ENCODE data around the gene SMIM29. TPM values are rescaled to one million over a fixed set of nuclear protein-coding genes. Genes with fewer than 3 reads are reported as not detected.
A peak's percentile ranks its signal among the peaks of the same experiment; 100 is the strongest.

The SMIM29 gene
- total RNA-seq, 1 donor from 2014 or later = 23.2 TPM

GRCh38 chr6:34242252-34243130 lies 6.3 kb downstream of the SMIM29 start:
- DNase-seq (ENCODE audit: low spot score in 2 of 2) (peak in 1 of 2 donors; percentile 16), FAIRE-seq (no peak)

- DNase-seq (ENCODE audit: low spot score in 2 of 2) (peak in 1 of 2 donors; percentile 8), FAIRE-seq (no peak)
Measured at GRCh38 chr6:34241351-34242215, 7.2 kb downstream of the SMIM29 start.

GRCh38 chr6:34240329-34241248 lies 8.2 kb downstream of the SMIM29 start:
- peak; percentile 6 to 11 for DNase-seq (ENCODE audit: low spot score in 2 of 2)
- no peak for FAIRE-seq

DNA sequence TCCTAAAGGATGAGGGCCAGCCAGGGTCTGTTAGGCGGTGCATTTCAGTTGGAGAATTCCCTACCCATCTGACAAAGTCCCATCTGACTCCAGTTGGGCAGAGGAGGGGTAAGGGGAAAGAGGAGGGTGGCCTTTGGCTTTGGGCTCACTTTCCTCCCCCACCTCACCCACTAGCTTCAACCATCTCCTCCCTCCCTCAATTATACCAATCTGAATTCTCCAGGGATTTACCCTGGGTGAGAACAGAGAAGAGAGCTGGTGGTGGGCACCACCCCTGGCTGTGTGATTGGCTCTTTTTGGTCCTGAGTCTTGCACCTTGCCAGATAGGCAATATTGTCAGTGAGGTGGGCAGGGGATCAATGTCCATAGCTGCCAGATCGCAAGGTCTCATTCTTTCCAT lies 8.9 kb downstream of the SMIM29 start:
- DNase-seq (ENCODE audit: low spot score in 2 of 2) = peak; percentile 1 to 9
- no peak for FAIRE-seq

- no peak for FAIRE-seq
Measured at GRCh38 chr6:34239500-34239825, 9.3 kb downstream of the SMIM29 start.

GRCh38 chr6:34238585-34239499 lies 10.0 kb downstream of the SMIM29 start:
- FAIRE-seq (no peak), DNase-seq (ENCODE audit: low spot score in 2 of 2) (peak; percentile 15 to 42)

More at GRCh38 chr6:34239500-34239825, 9.3 kb downstream of the SMIM29 start:
- peak in 1 of 2 donors; percentile 5 for DNase-seq (ENCODE audit: low spot score in 2 of 2)

DNA sequence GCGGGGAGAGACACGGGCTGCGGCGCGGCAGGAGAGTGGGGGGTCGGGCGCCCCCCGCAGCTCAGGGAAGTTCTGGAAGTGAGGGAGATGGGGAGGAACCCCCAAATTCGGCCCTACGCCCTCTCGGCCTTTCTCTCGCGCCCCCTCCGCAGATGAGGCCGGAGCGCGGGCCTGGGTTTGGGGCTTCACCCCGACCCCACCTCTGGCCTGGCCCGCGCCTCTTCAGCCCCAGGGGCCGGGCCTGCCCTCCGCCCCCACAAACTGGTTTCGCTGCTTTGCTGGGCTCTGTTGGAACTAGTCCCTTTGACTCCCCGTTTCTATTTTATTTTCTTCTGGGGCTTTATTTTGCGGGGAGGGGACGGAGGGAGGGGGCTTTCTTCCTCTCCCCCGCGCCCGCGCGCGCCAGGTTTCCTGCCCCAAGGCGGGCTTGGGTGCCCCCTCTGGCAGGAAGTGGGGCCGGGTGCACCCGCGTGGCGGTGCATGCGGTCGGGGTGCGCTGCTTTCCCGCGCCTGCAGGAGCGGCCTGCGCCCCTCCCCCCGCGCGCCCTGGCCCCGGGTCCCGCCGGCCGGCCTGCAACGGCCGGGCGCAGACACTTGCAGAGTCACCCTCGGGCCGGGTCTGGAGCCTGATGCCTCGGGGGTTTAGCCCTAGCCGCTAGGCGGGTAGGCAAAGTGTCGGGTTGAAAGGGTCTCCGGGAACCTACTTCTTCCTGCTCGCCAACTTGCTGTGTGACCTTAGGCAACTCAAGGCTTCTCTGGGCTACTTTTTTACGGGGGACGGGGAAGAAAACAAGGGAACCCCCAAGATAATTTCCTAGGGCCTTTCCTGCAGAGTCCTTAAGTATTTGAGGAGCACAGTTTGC lies 10.9 kb downstream of the SMIM29 start:
- no peak for FAIRE-seq
- peak; percentile 59 to 68 for DNase-seq (ENCODE audit: low spot score in 2 of 2)

DNA sequence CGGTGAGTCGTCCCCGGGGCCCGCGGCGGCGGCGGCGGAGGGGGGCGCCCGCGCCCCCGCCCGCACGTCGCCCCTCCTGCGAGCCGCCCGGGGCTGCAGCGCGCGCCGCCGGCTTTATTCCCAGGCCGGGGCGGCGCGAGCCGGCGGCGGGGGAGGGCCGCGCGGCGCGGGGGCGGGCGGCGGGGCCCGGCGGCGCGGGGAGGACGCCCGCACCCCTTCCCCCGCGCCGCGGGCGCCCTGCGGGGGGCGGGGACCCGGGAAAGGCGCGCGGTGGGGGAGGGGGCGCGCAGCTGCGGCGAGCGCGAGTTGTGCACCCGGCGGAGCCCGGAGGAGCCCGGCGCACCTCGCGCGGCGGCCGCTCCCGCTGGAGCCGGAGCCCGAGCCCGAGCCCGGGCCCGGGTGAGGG lies 11.5 kb downstream of the SMIM29 start:
- DNase-seq (ENCODE audit: low spot score in 2 of 2) (peak in 1 of 2 donors; percentile 67), FAIRE-seq (no peak)

DNA sequence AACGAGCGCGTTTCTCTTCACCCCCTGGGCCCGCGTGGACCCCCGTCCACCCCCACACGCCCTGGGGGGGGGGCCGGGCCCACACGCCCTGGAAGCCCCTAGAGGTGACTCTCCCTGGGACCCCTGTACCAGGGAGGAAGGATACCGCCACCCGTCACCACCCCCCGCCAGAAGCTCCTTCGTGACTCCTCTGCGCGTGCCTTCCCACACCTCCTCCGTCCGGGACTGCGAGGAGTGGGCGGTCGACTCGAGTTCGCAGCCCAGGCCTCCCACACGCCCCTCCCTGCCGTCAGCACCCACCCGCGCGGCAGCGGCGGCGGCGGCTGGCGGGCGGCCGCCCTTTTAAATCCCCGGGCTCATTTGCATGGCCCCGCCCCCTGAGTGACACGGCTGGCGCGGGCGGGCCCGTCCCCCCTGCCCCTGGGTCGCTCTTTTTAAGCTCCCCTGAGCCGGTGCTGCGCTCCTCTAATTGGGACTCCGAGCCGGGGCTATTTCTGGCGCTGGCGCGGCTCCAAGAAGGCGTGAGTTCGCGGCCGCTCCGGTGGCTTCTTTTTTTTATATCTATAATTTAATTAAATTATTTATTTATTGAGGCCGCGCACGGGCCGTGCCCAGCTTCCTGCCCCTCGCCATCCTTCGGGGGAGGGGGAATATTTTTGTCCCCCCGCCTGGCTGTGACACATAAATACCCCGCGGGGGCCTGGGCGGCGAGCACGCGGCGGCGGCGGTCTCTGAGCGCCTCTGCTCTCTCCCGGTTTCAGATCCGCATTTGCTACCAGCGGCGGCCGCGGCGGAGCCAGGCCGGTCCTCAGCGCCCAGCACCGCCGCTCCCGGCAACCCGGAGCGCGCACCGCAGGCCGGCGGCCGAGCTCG lies 12.1 kb downstream of the SMIM29 start, which contains the start of gene HMGA1:
TSS of gene HMGA1 (plus strand) at position 431 of the 873 bp plus-strand sequence. CDS start 3,908 bp downstream, outside the sequence.
- FAIRE-seq = no peak
- peak; percentile 96 to 98 for DNase-seq (ENCODE audit: low spot score in 2 of 2)

- no peak for FAIRE-seq
Measured at GRCh38 chr6:34236131-34236442, 12.7 kb downstream of the SMIM29 start.

DNA sequence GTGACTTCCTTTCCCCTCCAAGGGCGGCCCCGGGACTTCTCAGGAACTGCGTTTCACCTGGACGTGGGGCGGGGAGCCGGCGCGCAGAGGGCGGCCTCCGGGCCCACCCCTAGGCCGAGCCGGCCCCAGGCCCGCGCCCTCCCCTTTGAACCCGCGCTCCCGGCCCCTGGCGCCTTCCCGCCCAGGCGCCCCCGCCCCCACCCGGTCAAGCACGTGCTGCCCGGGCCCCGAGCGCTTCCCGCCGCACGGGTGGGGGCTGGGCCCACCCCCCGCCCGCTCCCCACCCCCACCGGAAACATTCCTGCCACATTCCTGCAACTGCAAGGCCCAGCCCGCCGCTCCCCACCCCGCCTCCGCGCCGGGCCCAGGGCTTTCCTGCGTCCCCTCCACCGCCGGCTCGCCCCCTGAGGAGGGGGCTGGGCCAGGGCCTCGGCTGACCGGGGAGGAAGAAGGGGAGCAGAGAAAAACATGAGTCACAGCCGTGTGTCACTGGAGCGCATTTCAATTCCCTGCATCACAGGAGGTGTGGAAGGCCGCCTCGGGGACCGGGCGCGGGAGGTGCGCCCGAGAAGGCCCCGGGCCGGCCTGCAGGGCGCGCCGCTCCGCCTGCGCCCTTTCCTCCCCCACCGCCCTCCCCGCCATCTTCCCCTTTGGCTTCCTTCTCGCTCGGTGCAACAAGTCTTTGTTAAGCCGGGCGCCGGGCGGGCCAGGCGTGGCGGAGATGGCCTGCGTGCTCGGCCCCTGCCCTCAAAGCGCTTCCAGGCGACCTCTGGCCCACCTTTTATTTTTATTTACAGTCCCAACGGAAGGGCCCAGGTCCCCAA lies 13.3 kb downstream of the SMIM29 start:
- DNase-seq (ENCODE audit: low spot score in 2 of 2) (peak; percentile 51 to 68), FAIRE-seq (no peak)

More at GRCh38 chr6:34236131-34236442, 12.7 kb downstream of the SMIM29 start:
- peak; percentile 34 to 41 for DNase-seq (ENCODE audit: low spot score in 2 of 2)

DNA sequence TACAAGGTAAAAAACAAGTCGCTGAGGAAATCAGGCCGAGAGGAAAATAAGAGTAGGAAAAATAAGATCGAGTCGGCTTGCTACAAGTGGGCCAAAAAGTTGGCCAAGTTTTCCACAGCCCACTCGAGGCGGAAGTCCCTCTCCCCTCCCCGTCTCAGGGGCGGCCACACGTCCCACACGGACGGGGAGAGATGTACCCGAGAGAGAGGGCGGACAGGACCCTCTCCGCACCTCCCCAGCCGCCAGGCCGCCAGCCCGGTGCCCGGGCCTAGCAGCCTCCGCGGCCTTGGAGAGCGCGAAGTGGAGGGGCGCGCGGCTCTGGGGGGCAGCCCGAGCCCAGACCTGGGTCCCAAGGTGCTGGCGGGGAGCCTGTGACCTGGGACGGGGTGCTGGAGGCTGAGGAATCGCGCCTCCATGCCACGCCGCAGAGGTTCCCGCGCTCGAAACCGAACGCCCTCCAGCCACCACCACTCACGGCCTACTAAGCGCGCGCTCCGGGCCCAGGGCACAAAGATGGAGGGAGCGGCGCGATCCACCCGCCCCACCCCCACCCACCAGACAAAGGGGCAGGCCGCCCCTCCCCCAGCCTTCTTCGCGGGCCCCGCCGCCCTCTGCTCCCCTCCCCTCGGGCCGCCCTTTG lies 14.0 kb downstream of the SMIM29 start:
- FAIRE-seq = no peak
- peak; percentile 2 to 13 for DNase-seq (ENCODE audit: low spot score in 2 of 2)

DNA sequence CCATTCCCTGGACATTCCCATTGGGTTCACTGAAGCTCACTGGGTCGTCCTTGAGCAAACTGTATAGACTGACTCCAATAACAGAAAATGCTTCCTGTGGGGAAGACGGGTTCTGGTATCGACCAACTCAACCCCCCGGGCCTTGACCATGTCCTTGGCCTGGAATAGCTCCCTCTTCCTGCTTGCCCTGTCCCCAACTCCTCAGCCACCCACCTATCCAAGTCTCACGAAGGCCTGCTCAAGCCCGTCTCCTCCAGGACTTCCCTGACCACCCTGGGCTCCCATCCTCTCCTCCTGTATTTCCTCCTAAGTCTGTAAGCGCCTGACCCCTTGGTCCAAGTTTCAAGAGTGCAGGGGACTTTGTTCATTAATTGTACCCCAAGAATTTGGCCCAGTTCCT lies 14.9 kb downstream of the SMIM29 start:
- FAIRE-seq = no peak
- DNase-seq (ENCODE audit: low spot score in 2 of 2) = no peak

- peak in 1 of 2 donors; percentile 9 for DNase-seq (ENCODE audit: low spot score in 2 of 2)
- FAIRE-seq = no peak
Measured at GRCh38 chr6:34232901-34233300, 15.9 kb downstream of the SMIM29 start.

DNA sequence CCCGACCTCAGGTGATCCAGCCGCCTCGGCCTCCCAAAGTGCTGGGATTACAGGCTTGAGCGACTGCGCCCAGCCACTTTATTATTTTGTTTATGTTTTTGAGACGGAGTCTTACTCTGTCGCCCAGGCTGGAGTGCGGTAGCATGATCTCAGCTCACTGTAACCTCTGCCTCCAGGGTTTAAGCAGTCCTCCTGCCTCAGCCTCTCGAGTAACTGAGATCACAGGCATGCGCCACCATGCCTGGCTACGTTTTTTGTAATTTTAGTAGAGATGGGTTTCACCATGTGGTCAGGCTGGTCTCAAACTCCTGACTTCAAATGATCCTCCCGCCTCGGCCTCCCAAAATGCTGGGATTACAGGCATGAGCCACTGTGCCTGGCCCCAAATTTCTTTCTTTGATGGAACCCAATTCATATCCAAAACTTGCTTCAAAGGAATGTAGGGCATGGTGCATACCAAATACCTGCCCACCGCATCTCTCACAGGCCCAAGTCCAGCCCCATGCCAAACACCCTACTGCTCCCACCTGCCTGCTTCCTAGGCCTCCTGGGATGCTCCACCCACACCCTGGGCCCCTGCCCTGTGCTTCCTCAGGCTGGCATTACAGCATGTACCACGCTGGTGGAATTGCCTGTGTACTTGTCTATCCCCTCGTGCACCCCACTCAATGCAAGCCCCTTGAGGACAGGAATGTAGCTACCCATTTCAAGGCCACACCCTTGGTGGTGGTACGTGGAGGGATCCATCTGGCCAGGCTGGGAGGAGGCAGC lies 17.1 kb downstream of the SMIM29 start:
- FAIRE-seq = no peak
- no peak for DNase-seq (ENCODE audit: low spot score in 2 of 2)

Data from frontal cortex (tissue), 4 donors.